H1 (cell line): ENCODE measurements around the gene ZFHX2. TPM values are rescaled to one million over a fixed set of nuclear protein-coding genes. Genes with fewer than 3 reads are reported as not detected.

Experiments
- CTCF ChIA-PET: fragments of 300-600 bp; sonication (Branson Sonifier 250); formaldehyde crosslinking; loops from one replicate; lab custom pipeline; 2021; ENCODE audit not compliant: partially characterized antibody; lab: Charles Lee
- POLR2A ChIA-PET: fragments of 300-600 bp; sonication (Branson Sonifier 250); formaldehyde crosslinking; loops from one replicate; lab custom pipeline; 2021; ENCODE audit warnings: inconsistent platforms; ENCODE audit not compliant: partially characterized antibody; lab: Charles Lee
- DNase-seq, 2 experiments: peaks; one replicate each; pipeline versions ENCODE4 v3.0.0 to v3.0.0-alpha.2; 2010 to 2022; ENCODE audit warnings: low spot score in 2 of 2, low read depth in 1 of 2, mixed read lengths in 1 of 2
- FAIRE-seq: peaks from 2 replicates; lab custom pipeline; 2011; peaks lifted over from hg19 to GRCh38; lab: Jason Lieb, UNC
- H2AFZ ChIP-seq: 2 replicates; pipeline ENCODE4 v1.8.1; 2012; ENCODE audit warnings: low read length, inconsistent platforms
- H2AK5ac ChIP-seq: 2 replicates; pipeline ENCODE4 v1.6.1; 2013; ENCODE audit warnings: low read depth, low read length
- H2BK120ac ChIP-seq: replicated peaks from 2 replicates; pipeline ENCODE3; 2013; ENCODE audit warnings: low read depth, low read length, inconsistent platforms
- H2BK12ac ChIP-seq: 2 replicates; pipeline ENCODE4 v1.6.1; 2013; ENCODE audit warnings: low read depth, low read length
- H2BK15ac ChIP-seq: 2 replicates; pipeline ENCODE4 v1.6.1; 2013; ENCODE audit warnings: low read length
- H2BK20ac ChIP-seq: 2 replicates; pipeline ENCODE4 v1.6.1; 2013; ENCODE audit warnings: low read length
- H2BK5ac ChIP-seq: 2 replicates; pipeline ENCODE4 v1.6.1; 2013; ENCODE audit warnings: low read depth, low read length
- H3K14ac ChIP-seq: 2 replicates; pipeline ENCODE4 v1.6.1; 2013; ENCODE audit warnings: inconsistent platforms; ENCODE audit not compliant: insufficient read length
- H3K18ac ChIP-seq: 2 replicates; pipeline ENCODE4 v1.6.1; 2013; ENCODE audit warnings: low read length; ENCODE audit errors: extremely low read depth
- H3K23ac ChIP-seq: 2 replicates; pipeline ENCODE4 v1.6.1; 2013; ENCODE audit warnings: inconsistent platforms; ENCODE audit not compliant: insufficient read length
- H3K23me2 ChIP-seq: 2 replicates; pipeline ENCODE4 v1.6.1; 2013; ENCODE audit warnings: low read depth, low read length
- H3K27ac ChIP-seq: 2 replicates; pipeline ENCODE4 v1.6.1; 2011; ENCODE audit warnings: low read depth, low read length, inconsistent platforms
- H3K27me3 ChIP-seq, 4 experiments: replicated peaks in 1 of 4; 1 replicate in 1 of 4; 2 replicates in 3 of 4; pipeline versions ENCODE4 v1.6.1 to v1.8.1; 2011 to 2013; ENCODE audit warnings: low read length in 3 of 4, mild to moderate bottlenecking in 3 of 4, inconsistent platforms in 2 of 4, mixed read lengths in 2 of 4, moderate library complexity in 1 of 4; ENCODE audit not compliant: control insufficient read depth in 3 of 4, insufficient read depth in 3 of 4; ENCODE audit errors: extremely low read depth in 1 of 4
- H3K36me3 ChIP-seq, 4 experiments: 2 replicates each; pipeline versions ENCODE4 v1.6.1 to v1.8.1; 2011 to 2013; ENCODE audit warnings: mild to moderate bottlenecking in 4 of 4, low read length in 3 of 4, moderate library complexity in 2 of 4, control low read depth in 1 of 4, inconsistent platforms in 1 of 4; ENCODE audit not compliant: insufficient read depth in 4 of 4, control insufficient read depth in 2 of 4
- H3K4ac ChIP-seq: replicated peaks from 2 replicates; pipeline ENCODE3; 2013; ENCODE audit warnings: low read length, low read depth, mixed read lengths, inconsistent platforms; ENCODE audit not compliant: insufficient read length
- H3K4me1 ChIP-seq, 4 experiments: replicated peaks in 1 of 4; 1 replicate in 1 of 4; 2 replicates in 3 of 4; pipeline versions ENCODE4 v1.6.1 to v1.8.1; 2011 to 2013; ENCODE audit warnings: low read length in 3 of 4, inconsistent platforms in 2 of 4, mixed read lengths in 1 of 4; ENCODE audit not compliant: insufficient read depth in 4 of 4, control insufficient read depth in 3 of 4
- H3K4me2 ChIP-seq, 2 experiments: 2 replicates each; pipeline versions ENCODE4 v1.6.1 to v1.8.1; 2011 to 2013; ENCODE audit warnings: low read depth in 2 of 2, low read length in 2 of 2, control low read depth in 1 of 2, inconsistent platforms in 1 of 2, mild to moderate bottlenecking in 1 of 2; ENCODE audit not compliant: insufficient read depth in 1 of 2
- H3K4me3 ChIP-seq, 4 experiments: fragments of 200-600, 300-600 bp in 1 of 4; sonication (generic), shearing (Covaris generic), sonication (Bioruptor Twin) in 1 of 4; 2 replicates each; pipeline versions ENCODE4 v1.5.1 to v1.8.1; 2011 to 2016; ENCODE audit warnings: low read length in 4 of 4, low read depth in 3 of 4, control low read depth in 2 of 4, inconsistent platforms in 2 of 4, mild to moderate bottlenecking in 2 of 4, mixed read lengths in 1 of 4, moderate library complexity in 1 of 4; ENCODE audit not compliant: insufficient read depth in 2 of 4; ENCODE audit errors: extremely low read depth in 1 of 4
- H3K56ac ChIP-seq: replicated peaks from 2 replicates; pipeline ENCODE3; 2013; ENCODE audit warnings: low read depth, mild to moderate bottlenecking, mixed read lengths, low read length, inconsistent platforms; ENCODE audit not compliant: insufficient read length
- H3K79me1 ChIP-seq: 2 replicates; pipeline ENCODE4 v1.6.1; 2013; ENCODE audit warnings: low read depth, low read length, control low read depth
- H3K79me2 ChIP-seq, 2 experiments: 2 replicates each; pipeline versions ENCODE4 v1.6.1 to v1.8.1; 2012 to 2013; ENCODE audit warnings: low read length in 2 of 2, mild to moderate bottlenecking in 2 of 2, inconsistent platforms in 1 of 2; ENCODE audit not compliant: insufficient read depth in 2 of 2, control insufficient read depth in 1 of 2
- H3K9ac ChIP-seq, 4 experiments: replicated peaks in 1 of 4; 1 replicate in 1 of 4; 2 replicates in 3 of 4; pipeline versions ENCODE4 v1.6.1 to v1.8.1; 2011 to 2013; ENCODE audit warnings: low read depth in 3 of 4, low read length in 3 of 4, control low read depth in 2 of 4, mild to moderate bottlenecking in 2 of 4, moderate library complexity in 2 of 4, inconsistent platforms in 1 of 4; ENCODE audit errors: extremely low read depth in 1 of 4
- H3K9me3 ChIP-seq, 2 experiments: 2 replicates each; pipeline versions ENCODE4 v1.6.1 to v1.8.1; 2012 to 2013; ENCODE audit warnings: mild to moderate bottlenecking in 2 of 2, moderate library complexity in 2 of 2, control low read depth in 1 of 2, inconsistent platforms in 1 of 2, low read depth in 1 of 2, low read length in 1 of 2, mixed read lengths in 1 of 2; ENCODE audit not compliant: insufficient read depth in 2 of 2
- H4K20me1 ChIP-seq, 2 experiments: replicated peaks in 1 of 2; 2 replicates each; pipeline versions ENCODE3 to v1.8.1; 2011 to 2013; ENCODE audit warnings: inconsistent platforms in 2 of 2, low read length in 2 of 2, mild to moderate bottlenecking in 1 of 2; ENCODE audit not compliant: insufficient read depth in 2 of 2, control insufficient read depth in 1 of 2
- H4K5ac ChIP-seq: 2 replicates; pipeline ENCODE4 v1.6.1; 2013; ENCODE audit warnings: low read length, low read depth, mixed read lengths, inconsistent platforms; ENCODE audit not compliant: insufficient read length
- H4K8ac ChIP-seq: 2 replicates; pipeline ENCODE4 v1.8.0; 2013; ENCODE audit warnings: mild to moderate bottlenecking, moderate library complexity, low read length, inconsistent platforms; ENCODE audit not compliant: insufficient read depth; ENCODE audit errors: extremely low read depth
- H4K91ac ChIP-seq: replicated peaks from 2 replicates; pipeline ENCODE3; 2013; ENCODE audit warnings: low read length, mixed read lengths, inconsistent platforms; ENCODE audit not compliant: insufficient read length
- ASH2L ChIP-seq: fragments of 200-600, 300-600 bp; sonication (generic); IDR thresholded peaks from one replicate; pipeline ENCODE4 v1.7.1; 2017; ENCODE audit warnings: low read length
- ATF2 ChIP-seq: IDR thresholded peaks from 2 replicates; pipeline ENCODE4 v1.6.1; 2012; ENCODE audit warnings: low read length, inconsistent platforms
- CTBP2 ChIP-seq: IDR thresholded peaks from 2 replicates; pipeline ENCODE4 v1.7.0; 2011; ENCODE audit warnings: borderline replicate concordance, mild to moderate bottlenecking, moderate library complexity, mixed read lengths, low read length; ENCODE audit not compliant: insufficient read depth, insufficient read length
- GABPA ChIP-seq: IDR thresholded peaks from 2 replicates; pipeline ENCODE4 v1.6.1; 2011; ENCODE audit warnings: mild to moderate bottlenecking, low read length, moderate library complexity, borderline replicate concordance; ENCODE audit not compliant: insufficient read depth
- KDM1A ChIP-seq: fragments of 200-600, 300-600 bp; sonication (generic); IDR thresholded peaks from 2 replicates; pipeline ENCODE4 v1.7.1; 2016; ENCODE audit warnings: mild to moderate bottlenecking, low read length, borderline replicate concordance
- POLR2AphosphoS5 ChIP-seq: IDR thresholded peaks from 2 replicates; pipeline ENCODE4 v1.6.1; 2011; ENCODE audit warnings: low read depth, low read length
- POU5F1 ChIP-seq: IDR thresholded peaks from 2 replicates; pipeline ENCODE4 v1.6.1; 2011; ENCODE audit warnings: low read depth, mild to moderate bottlenecking, low read length, moderate library complexity
- SP2 ChIP-seq: IDR thresholded peaks from 2 replicates; pipeline ENCODE4 v1.6.1; 2012; ENCODE audit warnings: mild to moderate bottlenecking, low read length, inconsistent platforms
- WGBS, 2 experiments: shearing (Covaris generic) in 1 of 2; methylation state at CpG; one replicate each; pipeline versions ENCODE4 v1.1.6 to v1.1.7; 2013 to 2015; ENCODE audit warnings: low lambda C conversion rate in 2 of 2, mixed read lengths in 2 of 2, inconsistent platforms in 1 of 2, low coverage in 1 of 2, missing lambda C conversion rate in 1 of 2; ENCODE audit not compliant: insufficient replicate concordance in 2 of 2, insufficient coverage in 1 of 2, insufficient read length in 1 of 2; ENCODE audit errors: extremely low coverage in 1 of 2, missing lambda C conversion rate in 1 of 2; 5-methylcytosine and 5-hydroxymethylcytosine counted together
- polyA plus RNA-seq, 7 experiments: library from polyadenylated mRNA; depleted of rRNA in 3 of 7; stranded (reverse) in 5 of 7; unstranded in 2 of 7; fragments of >200 nt in 5 of 7; fragments of 200-250 nt in 2 of 7; gene quantifications; 1 replicate in 5 of 7; 2 replicates in 1 of 7; 4 replicates in 1 of 7; pipeline versions ENCODE4 v1.2.1 to v1.2.3, GENCODE V29; 2011 to 2013; ENCODE audit warnings: missing spikeins in 2 of 7, mixed read lengths in 2 of 7
- total RNA-seq: library from RNA; stranded (reverse); fragmentation: NEBNext Ultra II Directional; extraction: Animal tissue kit (Norgen Biotek cat#: 25700); gene quantifications from 2 replicates; pipeline ENCODE4 v1.2.1, GENCODE V29; 2021

ZFHX2 gene
- total and polyA plus RNA-seq, 2 of the 8 experiments (the other 6 are each of a cell fraction or from before 2014, with no cell fraction given) = 2.7 to 27.0 TPM

- no peak overlapping the region for H2AFZ ChIP-seq
- H2BK120ac ChIP-seq = no peak overlapping the region
- no peak overlapping the region for H3K56ac ChIP-seq
- H4K8ac ChIP-seq = no peak overlapping the region; the same call in 1 of the 2 replicates
- WGBS, 2 experiments = 91% methylated on average over 14 of the region's 14 CpGs; no CpG with 5 or more reads in 1 of the 2 experiments
- no peak overlapping the region for H2BK12ac ChIP-seq
- peaks cover 7% of the 10 kb centered on the region; the same call in 1 of the 2 replicates for H3K23me2 ChIP-seq
- ChIA-PET POLR2A (interaction anchor here (1.1 to 52.7 kb wide), 4 partner anchors 10 to 85 kb away, joined by 3 to 1523 read pairs (median 478); partner anchors contain the start of genes JPH4, NGDN and ZFHX2), CTCF (interaction anchor here (0.8 to 70.5 kb wide), 13 partner anchors 9 to 411 kb away, joined by 3 to 2092 read pairs (median 5); partner anchors contain the start of gene NGDN)
- no peak overlapping the region for H3K4ac ChIP-seq
- H3K9me3 ChIP-seq = no peaks in the 10 kb centered on the region
- peaks cover 3 to 18% (median 5%) of the 10 kb centered on the region in 4 experiments; a peak in 6 of 7 replicates for H3K4me1 ChIP-seq
- H4K20me1 ChIP-seq = peaks cover 0 to 5% of the 10 kb centered on the region in 2 experiments
- no peak overlapping the region for H3K4me2 ChIP-seq
- no peaks in the 10 kb centered on the region for H3K27me3 ChIP-seq
- H2BK20ac ChIP-seq = no peak overlapping the region
- H3K14ac ChIP-seq = no peak overlapping the region
- TF ChIP-seq GABPA (no peak), KDM1A (no peak), POLR2AphosphoS5 (peak; percentile 39; the same call in 1 of the 2 replicates), CTBP2 (no peak), POU5F1 (no peak), SP2 (no peak), ASH2L (no peak), ATF2 (no peak)
- no peaks in the 10 kb centered on the region for H3K79me2 ChIP-seq
- no peak overlapping the region for H2BK5ac ChIP-seq
- no peak overlapping the region for H3K4me3 ChIP-seq
- H4K91ac ChIP-seq = no peak overlapping the region
- H4K5ac ChIP-seq = no peak overlapping the region
- no peak overlapping the region for H2AK5ac ChIP-seq
- peaks cover 11 to 30% (median 17%) of the 10 kb centered on the region in 4 experiments; a peak in 7 of 8 replicates for H3K36me3 ChIP-seq
- H3K9ac ChIP-seq = no peak overlapping the region
- no peak overlapping the region for H3K23ac ChIP-seq
- no peak overlapping the region for H3K27ac ChIP-seq
- H3K18ac ChIP-seq = no peak overlapping the region
- H3K79me1 ChIP-seq = no peaks in the 10 kb centered on the region
- no peak overlapping the region for H2BK15ac ChIP-seq
- FAIRE-seq = no peak
- DNase-seq = no peak
Measured at GRCh38 chr14:23563473-23564180, 12.1 kb upstream of the ZFHX2 start.
